ENCODE data around the gene GLP1R. TPM values are rescaled to one million over a fixed set of nuclear protein-coding genes. Genes with fewer than 3 reads are reported as not detected.

The GLP1R gene
- total RNA-seq, 1 donor from 2014 or later: not detected

DNA sequence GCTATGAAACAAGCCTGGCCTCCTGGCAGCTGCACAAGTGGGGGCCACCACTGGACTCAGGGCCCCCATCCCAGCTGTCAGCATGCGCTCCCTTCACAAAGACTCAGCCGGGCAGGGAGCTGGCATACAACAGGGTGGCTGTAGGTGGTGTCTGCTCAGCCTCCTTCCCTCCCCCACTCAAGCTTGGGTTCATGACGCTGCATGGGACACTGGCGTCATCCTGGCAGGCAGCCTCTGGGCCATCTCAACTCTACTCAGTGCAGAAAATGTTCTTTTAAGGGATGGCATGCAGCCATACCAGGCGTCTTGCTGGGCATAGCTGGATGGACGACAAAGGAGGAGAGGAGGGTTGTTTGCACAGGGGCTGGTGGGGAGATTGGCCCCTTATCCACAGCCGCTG lies 35.9 kb downstream of the GLP1R start:
- intact Hi-C loops (cut with micrococcal nuclease): loop anchor here (10.0 kb wide), 1 partner anchor 220 kb away; no protein-coding TSS in a partner anchor

DNA sequence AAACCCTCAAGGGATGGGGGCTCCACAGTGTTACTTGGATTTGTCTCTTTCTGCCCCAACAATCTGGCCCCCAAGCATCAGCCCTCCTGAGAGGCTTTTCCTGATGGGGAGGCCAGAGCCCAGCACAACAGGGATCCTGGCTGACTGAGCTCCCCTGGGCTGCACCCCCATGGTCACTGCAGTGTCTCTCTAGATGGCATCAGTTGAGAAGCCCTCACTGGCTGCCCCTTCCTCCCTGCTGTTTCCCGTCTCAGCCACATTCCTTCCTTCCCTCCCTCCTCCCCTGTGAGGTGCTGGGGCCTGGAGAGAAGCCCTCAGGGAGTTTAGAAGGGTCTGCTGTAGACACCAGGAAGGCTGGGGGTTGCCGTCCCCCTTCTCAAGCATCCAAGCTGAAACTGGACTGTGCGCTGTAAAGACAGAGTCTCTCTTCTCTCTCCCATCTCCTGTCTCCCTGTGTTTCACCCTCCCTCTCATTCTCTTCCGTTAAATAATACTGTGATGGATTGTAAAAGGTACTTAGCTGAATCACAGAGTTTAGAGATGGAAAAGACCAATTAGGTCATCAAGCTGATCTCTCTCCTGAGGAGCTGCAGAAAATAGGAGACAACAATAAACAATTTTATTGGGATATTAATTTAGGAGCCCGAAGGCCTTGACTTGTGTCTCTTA lies 36.7 kb downstream of the GLP1R start:
- intact Hi-C loops (cut with micrococcal nuclease): loop anchor here (10.0 kb wide), 1 partner anchor 220 kb away; no protein-coding TSS in a partner anchor

DNA sequence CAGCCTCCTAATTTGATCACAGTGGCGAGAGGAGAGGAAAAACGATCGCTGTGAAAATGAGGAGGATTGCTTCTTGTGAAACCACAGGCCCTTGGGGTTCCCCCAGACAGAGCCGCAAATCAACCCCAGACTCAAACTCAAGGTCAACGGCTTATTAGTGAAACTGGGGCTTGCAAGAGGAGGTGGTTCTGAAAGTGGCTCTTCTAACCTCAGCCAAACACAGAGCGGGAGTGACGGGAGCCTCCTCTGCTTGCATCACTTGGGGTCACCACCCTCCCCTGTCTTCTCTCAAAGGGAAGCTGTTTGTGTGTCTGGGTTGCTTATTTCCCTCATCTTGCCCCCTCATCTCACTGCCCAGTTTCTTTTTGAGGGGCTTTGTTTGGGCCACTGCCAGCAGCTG lies 37.7 kb downstream of the GLP1R start:
- intact Hi-C loops (cut with micrococcal nuclease): loop anchor here (10.0 kb wide), 1 partner anchor 219 kb away; no protein-coding TSS in a partner anchor

GRCh38 chr6:39086711-39087110 lies 38.1 kb downstream of the GLP1R start:
- intact Hi-C loops (cut with micrococcal nuclease): loop anchor here (10.0 kb wide), 1 partner anchor 218 kb away; no protein-coding TSS in a partner anchor

- intact Hi-C loops (cut with micrococcal nuclease): loop anchor here (10.0 kb wide), 1 partner anchor 218 kb away; no protein-coding TSS in a partner anchor
Measured at GRCh38 chr6:39087197-39087596, 38.6 kb downstream of the GLP1R start.

DNA sequence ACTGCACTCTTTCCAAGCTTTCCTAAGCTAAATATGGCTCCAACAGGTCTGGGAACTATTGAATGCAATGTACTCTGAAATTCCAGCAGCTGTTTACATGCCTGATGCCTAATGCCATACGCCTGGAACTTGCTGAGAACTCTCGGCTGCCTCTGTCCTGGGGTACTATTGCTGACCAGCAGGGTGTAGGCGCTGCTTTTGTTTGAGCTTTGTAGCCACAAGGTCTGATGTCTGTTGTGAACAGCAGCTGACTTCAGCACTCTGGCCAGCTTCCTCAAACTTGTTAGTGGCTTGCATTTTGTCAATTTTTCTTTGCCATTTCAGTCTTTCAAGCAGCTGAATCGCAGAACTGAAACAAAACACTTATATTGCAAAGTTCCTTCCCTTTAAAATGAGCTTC lies 39.8 kb downstream of the GLP1R start:
- intact Hi-C loops (cut with micrococcal nuclease): loop anchor here (10.0 kb wide), 1 partner anchor 216 kb away; no protein-coding TSS in a partner anchor

GRCh38 chr6:39090036-39090435 lies 41.5 kb downstream of the GLP1R start:
- intact Hi-C loops (cut with micrococcal nuclease): no loop called here

DNA sequence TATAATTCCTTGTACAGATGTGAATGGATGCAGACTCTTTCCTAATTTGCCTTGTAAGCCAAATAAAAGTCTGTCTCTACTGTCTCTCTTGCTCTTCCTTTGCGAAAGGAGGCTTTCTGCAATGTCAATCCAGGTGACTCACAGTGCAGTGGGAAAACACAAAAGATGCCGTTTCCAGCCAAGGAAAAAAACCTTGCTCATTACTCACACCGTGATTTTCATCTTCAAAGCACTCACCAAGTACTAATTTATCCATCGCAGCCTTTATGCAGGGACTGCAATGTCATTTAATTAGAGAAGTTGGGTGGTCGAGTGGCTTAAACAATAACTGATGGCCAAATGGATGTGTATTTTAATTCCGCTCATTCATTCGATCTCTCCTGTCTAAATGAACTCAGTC lies 42.6 kb downstream of the GLP1R start:
- intact Hi-C loops (cut with micrococcal nuclease): no loop called here

- intact Hi-C loops (cut with micrococcal nuclease): no loop called here
Measured at GRCh38 chr6:39092124-39092523, 43.5 kb downstream of the GLP1R start.

DNA sequence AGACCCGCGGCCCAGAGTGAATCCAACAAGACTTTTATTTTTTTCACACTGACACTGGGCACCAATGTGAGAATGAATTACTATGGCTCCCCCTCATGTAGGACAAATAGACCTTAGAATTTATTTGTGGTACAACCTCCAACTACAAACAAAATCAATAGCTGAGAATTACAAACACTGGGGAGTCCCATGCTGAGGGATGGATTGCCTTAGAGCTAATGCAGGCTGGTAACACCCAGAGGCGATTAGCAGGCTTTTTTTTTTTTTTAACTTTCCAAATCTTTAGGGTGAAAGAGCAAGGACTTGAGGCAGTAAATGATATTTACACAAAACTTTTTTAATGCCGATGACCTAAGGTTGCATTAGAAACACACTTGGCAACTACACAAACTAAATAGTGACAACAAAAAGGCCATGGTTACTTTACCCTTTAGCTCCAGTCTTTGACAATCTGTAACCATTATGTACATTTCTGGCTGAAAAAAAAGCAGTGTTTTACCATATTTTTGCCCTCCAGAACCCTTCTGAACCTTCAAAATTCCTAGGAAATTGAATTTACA lies 44.6 kb downstream of the GLP1R start:
- intact Hi-C loops (cut with micrococcal nuclease): no loop called here

GRCh38 chr6:39095578-39095977 lies 47.0 kb downstream of the GLP1R start:
- intact Hi-C loops (cut with micrococcal nuclease): no loop called here

DNA sequence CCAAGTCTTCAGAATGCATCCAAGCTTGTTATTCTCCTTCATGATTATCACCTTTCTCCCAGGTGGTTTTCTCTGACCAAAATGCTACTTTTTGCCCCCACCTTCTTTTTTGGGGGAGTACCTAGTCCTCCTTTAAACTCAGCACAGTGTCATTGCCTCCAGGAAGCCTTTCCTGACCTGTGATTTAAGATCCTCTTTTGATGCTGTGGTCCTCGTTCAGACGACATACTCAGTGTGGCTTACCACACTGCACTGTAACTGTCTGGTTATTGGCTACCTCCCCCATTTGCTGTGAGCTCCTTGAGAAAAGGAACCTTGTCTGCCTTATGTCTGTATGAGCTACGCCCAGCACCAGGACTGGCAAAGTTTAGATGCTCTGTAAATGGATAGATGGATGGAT lies 51.8 kb downstream of the GLP1R start:
- intact Hi-C loops (cut with micrococcal nuclease): no loop called here

- intact Hi-C loops (cut with micrococcal nuclease): no loop called here
Measured at GRCh38 chr6:39102071-39102820, 53.7 kb downstream of the GLP1R start.

DNA sequence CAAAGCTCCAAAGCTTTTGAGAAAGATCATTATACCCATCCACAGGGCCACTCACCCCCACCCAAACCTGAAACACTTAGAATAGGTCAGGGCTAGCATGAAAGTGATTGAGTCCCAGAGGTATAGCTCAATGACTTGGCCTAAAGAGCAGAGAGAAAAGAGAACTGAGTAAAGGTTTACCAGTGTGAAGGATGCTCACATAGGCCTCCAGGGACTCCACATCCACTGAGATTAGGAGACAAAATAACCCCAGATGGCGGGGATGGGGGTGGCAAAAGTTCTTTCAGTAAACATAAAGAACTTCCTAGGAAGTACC lies 54.2 kb downstream of the GLP1R start:
- intact Hi-C loops (cut with micrococcal nuclease): no loop called here

- intact Hi-C loops (cut with micrococcal nuclease): no loop called here
Measured at GRCh38 chr6:39104528-39104927, 55.9 kb downstream of the GLP1R start.

- intact Hi-C loops (cut with micrococcal nuclease): no loop called here
Measured at GRCh38 chr6:39107034-39107433, 58.5 kb downstream of the GLP1R start.

DNA sequence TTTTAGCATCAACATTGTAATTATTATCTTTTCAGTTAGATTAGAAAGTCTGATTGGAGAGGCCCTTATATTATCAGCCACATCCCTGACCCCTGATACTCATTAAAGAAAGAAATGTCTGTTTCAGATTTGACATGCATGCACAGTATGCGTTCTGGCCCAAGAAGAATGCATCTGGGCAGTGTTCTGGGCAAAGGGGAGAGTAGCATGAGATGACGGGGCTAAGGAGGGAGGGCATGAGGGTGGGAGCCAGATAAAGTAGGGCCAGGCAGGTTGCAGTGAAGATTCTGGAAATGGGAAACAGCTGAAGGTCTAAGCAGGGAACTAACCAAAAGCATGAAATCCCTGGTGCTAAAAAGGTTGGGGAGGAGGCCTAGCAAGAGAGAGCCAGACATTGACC lies 59.1 kb downstream of the GLP1R start:
- intact Hi-C loops (cut with micrococcal nuclease): no loop called here

DNA sequence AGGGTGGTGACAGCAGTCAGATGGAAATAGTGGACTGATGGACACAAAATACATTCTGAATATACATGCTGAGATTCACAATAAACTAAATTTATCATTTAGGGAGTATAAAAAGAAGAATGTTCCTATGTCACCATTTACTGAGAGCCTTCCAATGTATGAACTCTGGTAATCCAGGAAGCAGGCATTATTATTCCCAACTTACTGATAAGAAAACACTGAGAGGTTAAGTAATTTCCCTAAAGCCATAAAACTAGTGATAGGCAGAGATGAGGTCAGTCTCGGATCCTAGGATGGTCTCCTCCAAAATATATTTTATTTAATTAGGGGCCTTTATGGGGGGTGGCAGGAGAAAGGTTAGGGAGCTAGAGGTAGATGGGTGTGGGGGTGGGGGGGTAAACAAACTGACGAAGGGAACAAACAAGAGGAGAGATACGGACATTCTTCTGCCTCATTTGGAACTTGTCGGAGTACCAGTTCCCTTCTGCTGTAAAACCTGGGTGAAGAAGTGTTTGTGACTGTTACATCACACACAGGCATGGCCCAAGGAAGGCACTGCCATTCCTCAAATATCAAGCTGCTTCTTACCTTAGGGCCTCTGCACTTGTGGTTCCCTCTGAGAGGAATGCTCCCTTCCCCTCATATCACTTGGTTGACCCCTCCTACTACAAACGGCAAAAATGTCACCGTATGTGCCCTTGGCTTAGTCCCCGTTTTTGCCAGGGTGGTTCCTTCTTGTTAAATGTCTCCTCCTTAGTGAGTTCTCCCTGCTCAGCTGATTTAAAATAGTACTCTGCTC lies 59.7 kb downstream of the GLP1R start:
- intact Hi-C loops (cut with micrococcal nuclease): no loop called here

DNA sequence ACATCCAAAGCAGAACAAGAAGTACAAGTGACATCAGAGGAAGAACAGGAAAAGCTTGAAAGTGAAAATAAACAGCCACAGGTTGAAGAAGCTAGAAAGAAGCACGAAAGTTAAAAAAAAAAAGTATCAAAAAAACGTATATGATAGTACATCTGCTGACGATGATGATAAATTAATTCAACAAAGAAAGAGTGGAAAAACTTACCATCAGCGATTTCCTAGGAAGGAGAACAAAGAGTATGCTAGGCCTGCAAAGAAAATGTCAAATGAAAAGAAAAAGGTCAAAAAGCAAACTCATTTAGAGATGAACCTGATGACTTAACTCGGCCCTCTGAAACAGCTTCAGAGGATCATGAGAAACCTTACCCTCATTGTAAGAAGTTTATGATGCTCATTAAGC lies 62.7 kb downstream of the GLP1R start:
- intact Hi-C loops (cut with micrococcal nuclease): loop anchor here (5.0 to 10.0 kb wide), 3 partner anchors 396 to 1961 kb away; partner anchors contain the start of genes BTBD9, DNAH8, NFYA and OARD1

- intact Hi-C loops (cut with micrococcal nuclease): loop anchor here (2.0 to 10.0 kb wide), 4 partner anchors 115 to 1959 kb away; partner anchors contain the start of genes BTBD9, DNAH8, KCNK5 and NFYA
Measured at GRCh38 chr6:39113788-39114187, 65.2 kb downstream of the GLP1R start.

DNA sequence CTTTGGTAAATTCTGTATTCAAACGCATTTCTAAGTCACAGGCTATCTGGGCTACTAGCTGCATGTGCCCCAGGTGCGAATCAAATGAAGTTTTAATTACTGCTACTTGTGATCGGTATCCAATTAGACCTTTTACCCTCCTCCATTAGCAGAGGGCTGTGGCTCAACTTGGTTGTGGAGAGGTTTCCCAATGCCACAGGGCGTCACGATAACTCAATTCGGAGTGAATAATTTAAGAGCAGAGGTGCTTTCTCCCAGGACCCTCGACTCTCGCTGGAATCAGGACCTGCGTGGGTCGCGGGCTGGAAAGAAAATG lies 65.8 kb downstream of the GLP1R start:
- intact Hi-C loops (cut with micrococcal nuclease): loop anchor here (2.0 to 10.0 kb wide), 4 partner anchors 114 to 1958 kb away; partner anchors contain the start of genes BTBD9, DNAH8, KCNK5 and NFYA
